Loucy (cell line): ENCODE results near the gene SYN1.

Experiments used
- H2AFZ ChIP-seq: fragments of 200-600 bp; sonication (generic); 2 replicates; pipeline ENCODE4 v1.6.0; 2016; ENCODE audit warnings: antibody characterized with exemption, mild to moderate bottlenecking, low read length, moderate library complexity
- H3F3A ChIP-seq: fragments of 200-600 bp; 2 replicates; pipeline ENCODE4 v1.6.0; 2016; ENCODE audit warnings: antibody characterized with exemption, low read depth, mild to moderate bottlenecking
- H3K27me3 ChIP-seq: fragments of 200-600 bp; sonication (generic); 2 replicates; pipeline ENCODE4 v1.6.1; 2014; ENCODE audit warnings: low read length, mild to moderate bottlenecking; ENCODE audit not compliant: insufficient read depth, poor library complexity, severe bottlenecking
- H3K36me3 ChIP-seq: fragments of 200-600 bp; sonication (generic); 2 replicates; pipeline ENCODE4 v1.6.1; 2016; ENCODE audit warnings: low read length; ENCODE audit not compliant: insufficient read depth
- H3K4me1 ChIP-seq: fragments of 200-600 bp; sonication (generic); 2 replicates; pipeline ENCODE4 v1.5.1; 2014; ENCODE audit warnings: low read length, mild to moderate bottlenecking; ENCODE audit not compliant: insufficient read depth, poor library complexity, severe bottlenecking
- H3K4me2 ChIP-seq: fragments of 200-600 bp; sonication (generic); 2 replicates; pipeline ENCODE4 v1.6.0; 2014; ENCODE audit warnings: antibody characterized with exemption, low read length, low read depth, mild to moderate bottlenecking; ENCODE audit not compliant: poor library complexity, severe bottlenecking
- H3K4me3 ChIP-seq: fragments of 200-600 bp; sonication (generic); 2 replicates; pipeline ENCODE4 v1.5.1; 2014; ENCODE audit warnings: low read length, mild to moderate bottlenecking, mixed read lengths; ENCODE audit not compliant: poor library complexity, severe bottlenecking
- H3K79me2 ChIP-seq: fragments of 200-600 bp; sonication (generic); 2 replicates; pipeline ENCODE4 v1.6.1; 2014; ENCODE audit warnings: low read length; ENCODE audit not compliant: insufficient read depth
- H3K9ac ChIP-seq: fragments of 200-600 bp; sonication (generic); 2 replicates; pipeline ENCODE4 v1.6.0; 2014; ENCODE audit warnings: mild to moderate bottlenecking, low read depth, low read length, moderate library complexity; ENCODE audit not compliant: poor library complexity, severe bottlenecking
- H3K9me2 ChIP-seq: fragments of 200-600 bp; sonication (generic); replicated peaks from 2 replicates; pipeline ENCODE4 v1.6.1; 2016; ENCODE audit warnings: low read depth, low read length, mixed read lengths
- H3K9me3 ChIP-seq: fragments of 200-600 bp; sonication (generic); 2 replicates; pipeline ENCODE4 v1.6.1; 2014; ENCODE audit warnings: mild to moderate bottlenecking, antibody characterized with exemption, low read length, low read depth; ENCODE audit not compliant: insufficient read depth
- H4K20me1 ChIP-seq: fragments of 200-600 bp; sonication (generic); 2 replicates; pipeline ENCODE4 v1.6.0; 2014; ENCODE audit warnings: antibody characterized with exemption, low read length, mild to moderate bottlenecking; ENCODE audit not compliant: insufficient read depth, poor library complexity, severe bottlenecking
- EZH2phosphoT487 ChIP-seq: fragments of 200-600 bp; IDR thresholded peaks from 2 replicates; pipeline ENCODE4 v1.6.1; 2018; ENCODE audit warnings: antibody characterized with exemption, mild to moderate bottlenecking, moderate library complexity, borderline replicate concordance
- TF ChIP-seq, protein P1 (sequence below): fragments of 200-600 bp; sonication (generic); conservative IDR thresholded peaks from 2 replicates; pipeline ENCODE4 v1.5.1; 2014; ENCODE audit warnings: mild to moderate bottlenecking, antibody characterized with exemption, low read length

Gene SYN1

DNA sequence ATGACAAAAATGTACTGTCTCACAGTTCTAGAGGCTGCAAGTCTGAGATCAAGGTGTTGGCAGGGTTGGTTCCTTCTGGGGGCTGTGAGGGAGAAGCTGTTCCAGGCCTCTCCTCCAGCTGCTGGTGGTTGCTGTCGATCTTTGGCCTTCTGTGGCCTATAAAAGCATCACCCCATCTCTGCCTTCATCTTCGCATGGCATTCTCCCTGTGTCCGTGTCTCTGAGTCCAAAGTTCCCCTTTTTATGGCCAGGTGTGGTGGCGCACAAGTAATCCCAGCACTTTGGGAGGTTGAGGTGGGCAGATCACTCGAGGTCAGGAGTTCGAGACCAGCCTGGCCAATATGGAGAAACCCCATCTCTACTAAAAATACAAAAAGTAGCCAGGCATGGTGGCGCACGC lies 90.1 kb downstream of the SYN1 start:
- Histone ChIP-seq H3F3A (no peaks in the 10 kb centered on the region), H3K9ac (no peak overlapping the region), H3K4me2 (no peak overlapping the region), H3K4me3 (no peak overlapping the region), H3K4me1 (no peaks in the 10 kb centered on the region), H3K9me3 (no peaks in the 10 kb centered on the region), H3K79me2 (no peaks in the 10 kb centered on the region), H4K20me1 (no peaks in the 10 kb centered on the region), H3K9me2 (no peaks in the 10 kb centered on the region), H3K27me3 (no peaks in the 10 kb centered on the region), H3K36me3 (no peaks in the 10 kb centered on the region), H2AFZ (no peak overlapping the region)
- TF ChIP-seq EZH2phosphoT487, result no peak
- TF ChIP-seq, protein P1, sequence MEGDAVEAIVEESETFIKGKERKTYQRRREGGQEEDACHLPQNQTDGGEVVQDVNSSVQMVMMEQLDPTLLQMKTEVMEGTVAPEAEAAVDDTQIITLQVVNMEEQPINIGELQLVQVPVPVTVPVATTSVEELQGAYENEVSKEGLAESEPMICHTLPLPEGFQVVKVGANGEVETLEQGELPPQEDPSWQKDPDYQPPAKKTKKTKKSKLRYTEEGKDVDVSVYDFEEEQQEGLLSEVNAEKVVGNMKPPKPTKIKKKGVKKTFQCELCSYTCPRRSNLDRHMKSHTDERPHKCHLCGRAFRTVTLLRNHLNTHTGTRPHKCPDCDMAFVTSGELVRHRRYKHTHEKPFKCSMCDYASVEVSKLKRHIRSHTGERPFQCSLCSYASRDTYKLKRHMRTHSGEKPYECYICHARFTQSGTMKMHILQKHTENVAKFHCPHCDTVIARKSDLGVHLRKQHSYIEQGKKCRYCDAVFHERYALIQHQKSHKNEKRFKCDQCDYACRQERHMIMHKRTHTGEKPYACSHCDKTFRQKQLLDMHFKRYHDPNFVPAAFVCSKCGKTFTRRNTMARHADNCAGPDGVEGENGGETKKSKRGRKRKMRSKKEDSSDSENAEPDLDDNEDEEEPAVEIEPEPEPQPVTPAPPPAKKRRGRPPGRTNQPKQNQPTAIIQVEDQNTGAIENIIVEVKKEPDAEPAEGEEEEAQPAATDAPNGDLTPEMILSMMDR, result no peak

- peak overlapping the region; percentile 75 for H3K4me3 ChIP-seq
- H3K79me2 ChIP-seq, result no peaks in the 10 kb centered on the region
- H3K9me2 ChIP-seq, result no peaks in the 10 kb centered on the region
- H4K20me1 ChIP-seq, result no peaks in the 10 kb centered on the region
- TF ChIP-seq EZH2phosphoT487, result no peak
- TF ChIP-seq, protein P1, result no peak
- H2AFZ ChIP-seq, result peak overlapping the region; percentile 93
- no peaks in the 10 kb centered on the region for H3K9me3 ChIP-seq
- H3K4me2 ChIP-seq, result peak overlapping the region; percentile 85
- peak overlapping the region; percentile 76 for H3K9ac ChIP-seq
- H3K4me1 ChIP-seq, result peaks cover 3% of the 10 kb centered on the region
- H3K27me3 ChIP-seq, result no peaks in the 10 kb centered on the region
- no peaks in the 10 kb centered on the region for H3F3A ChIP-seq
- H3K36me3 ChIP-seq, result no peaks in the 10 kb centered on the region
Measured at GRCh38 chrX:47523713-47524166, 95.9 kb downstream of the SYN1 start.

- Histone ChIP-seq H3K9ac (peak overlapping the region; percentile 76), H3K9me2 (no peaks in the 10 kb centered on the region), H4K20me1 (no peaks in the 10 kb centered on the region), H3K36me3 (no peaks in the 10 kb centered on the region), H3K9me3 (no peaks in the 10 kb centered on the region), H3K27me3 (no peaks in the 10 kb centered on the region), H3K4me2 (peak overlapping the region; percentile 85), H3K4me3 (peak overlapping the region; percentile 75), H2AFZ (peak overlapping the region; percentile 93), H3K4me1 (peaks cover 3% of the 10 kb centered on the region), H3K79me2 (no peaks in the 10 kb centered on the region), H3F3A (no peaks in the 10 kb centered on the region)
- TF ChIP-seq EZH2phosphoT487, result no peak
- TF ChIP-seq, protein P1, result peak; percentile 59
Measured at GRCh38 chrX:47523297-47523696, 96.4 kb downstream of the SYN1 start.
